Measurements from ENCODE around the gene HCLS1.
A peak's percentile ranks its signal among the peaks of the same experiment; 100 is the strongest.
"Not testable (repeated sequence)": the region's sequence is repeated elsewhere in the genome, so short reads cannot be mapped to it uniquely, and the experiment has no call there.

HCLS1 gene, protein sequence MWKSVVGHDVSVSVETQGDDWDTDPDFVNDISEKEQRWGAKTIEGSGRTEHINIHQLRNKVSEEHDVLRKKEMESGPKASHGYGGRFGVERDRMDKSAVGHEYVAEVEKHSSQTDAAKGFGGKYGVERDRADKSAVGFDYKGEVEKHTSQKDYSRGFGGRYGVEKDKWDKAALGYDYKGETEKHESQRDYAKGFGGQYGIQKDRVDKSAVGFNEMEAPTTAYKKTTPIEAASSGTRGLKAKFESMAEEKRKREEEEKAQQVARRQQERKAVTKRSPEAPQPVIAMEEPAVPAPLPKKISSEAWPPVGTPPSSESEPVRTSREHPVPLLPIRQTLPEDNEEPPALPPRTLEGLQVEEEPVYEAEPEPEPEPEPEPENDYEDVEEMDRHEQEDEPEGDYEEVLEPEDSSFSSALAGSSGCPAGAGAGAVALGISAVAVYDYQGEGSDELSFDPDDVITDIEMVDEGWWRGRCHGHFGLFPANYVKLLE
- 405 to 509 reads per million in 2 experiments for total RNA-seq

DNA sequence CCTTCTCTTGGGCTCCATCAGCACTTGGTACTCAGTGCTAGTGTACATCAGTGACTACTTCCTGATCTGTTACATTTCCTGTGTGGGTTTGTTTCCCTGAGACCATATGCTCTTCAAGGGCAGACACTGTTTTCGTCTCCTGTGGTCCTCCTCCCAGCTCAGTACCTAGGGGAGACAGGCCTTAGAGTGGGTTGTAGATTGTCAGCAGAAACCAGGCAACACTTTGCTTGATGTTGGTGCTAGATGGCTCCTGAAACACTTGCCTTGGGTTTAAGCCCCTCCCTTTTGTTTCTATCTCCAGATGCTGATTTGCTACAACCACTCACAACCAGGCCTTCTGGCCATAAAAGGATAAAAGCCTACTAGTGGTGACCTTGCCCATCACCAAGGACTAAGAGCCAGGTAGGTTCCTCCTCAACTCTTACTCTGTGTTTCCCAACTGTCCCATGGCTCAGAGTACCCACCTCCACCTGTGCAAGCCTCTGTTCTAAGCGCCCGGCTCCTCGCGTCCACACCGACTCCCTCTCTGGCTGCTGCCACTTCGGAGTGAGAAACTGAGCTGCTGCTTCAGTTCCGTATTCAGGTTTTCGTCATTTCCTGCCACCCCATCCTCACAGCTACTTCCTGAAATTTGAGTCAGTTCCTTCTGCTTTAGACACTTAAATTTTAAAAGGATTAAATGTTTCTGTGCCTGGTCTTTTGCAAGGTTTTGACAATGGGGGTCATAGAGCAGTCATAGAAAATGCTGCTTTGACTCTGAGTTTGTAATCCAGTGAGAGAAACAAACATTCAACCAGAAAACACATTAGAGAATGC, at the start of gene HCLS1:
TSS of gene HCLS1 (minus strand) at position 548 of the 816 bp plus-strand sequence. CDS start 2,556 bp downstream, outside the sequence.
- peak; percentile 59 for DNase-seq (ENCODE audit: low read depth)

DNA sequence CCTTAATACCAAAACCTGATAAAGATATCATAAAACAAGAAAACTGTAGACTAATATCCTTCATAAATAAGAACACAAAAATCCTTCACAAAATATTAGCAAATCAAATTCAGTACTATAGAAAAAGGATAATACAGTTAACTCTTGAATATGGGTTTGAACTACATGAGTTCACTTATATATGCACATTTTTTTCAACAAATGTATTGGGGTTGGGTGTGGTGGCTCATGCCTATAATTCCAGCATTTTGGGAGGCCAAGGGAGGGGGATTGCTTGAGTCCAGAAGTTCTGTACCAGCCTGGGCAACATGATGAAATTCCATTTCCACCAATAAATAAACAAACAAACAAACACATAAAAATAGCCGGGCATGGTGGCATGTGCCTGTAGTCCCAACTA, 49.6 kb upstream of the HCLS1 start:
- DNase-seq (ENCODE audit: low read depth), result no peak

DNA sequence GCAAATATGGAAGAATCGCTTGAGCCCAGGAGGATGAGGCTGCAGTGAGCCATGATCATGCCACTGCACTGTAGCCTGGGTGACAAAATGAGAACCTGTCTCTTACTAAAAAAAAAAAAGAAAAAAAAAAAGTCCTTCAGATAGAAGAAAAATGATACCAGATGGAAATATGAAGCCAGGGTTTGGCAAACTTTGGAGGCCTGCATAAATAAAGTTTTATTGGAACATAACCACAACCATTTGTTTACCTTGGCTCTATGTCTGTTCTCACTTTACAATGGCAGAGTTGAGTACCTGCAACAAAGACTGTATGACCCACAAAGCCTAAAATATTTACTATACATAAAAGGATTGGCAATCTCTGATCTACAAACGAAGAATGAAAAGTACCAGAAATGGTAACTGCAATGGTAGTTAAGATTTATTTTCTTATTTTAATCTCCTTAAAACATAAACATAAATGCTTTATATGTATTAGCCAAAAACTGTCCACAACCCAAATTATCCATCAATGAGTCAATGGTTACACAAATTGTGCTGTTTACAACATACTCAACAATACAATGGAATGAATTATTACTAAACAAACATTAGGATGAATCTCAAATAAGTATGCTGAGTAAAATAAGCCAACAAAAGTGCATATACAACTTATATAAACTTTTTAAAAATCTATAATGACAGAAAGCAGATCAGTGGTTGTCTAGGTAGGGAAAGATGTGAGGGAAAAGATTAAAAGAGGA, 47.0 kb upstream of the HCLS1 start:
- DNase-seq (ENCODE audit: low read depth), result no peak

DNA sequence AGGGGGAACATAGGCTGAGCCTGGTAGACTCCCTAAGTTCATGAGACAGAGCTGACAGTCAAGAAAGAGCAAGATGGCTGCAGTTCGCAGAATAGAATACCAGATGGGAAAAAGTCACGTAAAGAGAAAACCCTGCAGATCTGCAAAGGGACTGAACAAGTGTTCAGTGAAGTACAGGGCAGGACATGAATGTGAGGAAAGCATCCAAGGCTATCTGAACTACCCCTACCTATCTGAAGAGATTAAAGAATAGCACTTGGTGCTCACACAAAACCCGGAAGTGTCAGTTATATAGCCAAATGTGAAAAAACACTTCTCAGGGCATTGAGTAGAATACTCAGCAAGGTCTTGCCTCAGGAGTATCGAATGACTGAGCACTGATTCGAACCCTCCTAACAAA, 44.8 kb upstream of the HCLS1 start:
- no peak for DNase-seq (ENCODE audit: low read depth)

DNA sequence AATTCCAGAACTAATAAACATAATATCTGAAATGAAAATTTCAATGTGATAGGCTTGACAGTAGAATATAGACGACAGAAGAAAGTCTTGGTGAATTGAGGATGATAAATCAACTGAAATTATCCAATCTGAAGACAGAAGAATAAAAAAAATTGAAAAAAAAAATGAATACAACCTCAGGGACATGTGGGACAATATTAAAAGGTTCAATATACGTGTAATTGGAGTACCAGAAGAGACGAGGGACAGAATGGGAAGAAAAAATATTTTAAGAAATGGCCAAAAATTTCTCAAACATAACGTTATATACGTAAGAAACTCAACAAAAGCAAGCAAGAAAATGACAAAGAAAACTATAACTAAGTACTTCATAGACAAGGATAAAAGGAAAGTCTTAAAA, 43.3 kb upstream of the HCLS1 start:
- no peak for DNase-seq (ENCODE audit: low read depth)

DNA sequence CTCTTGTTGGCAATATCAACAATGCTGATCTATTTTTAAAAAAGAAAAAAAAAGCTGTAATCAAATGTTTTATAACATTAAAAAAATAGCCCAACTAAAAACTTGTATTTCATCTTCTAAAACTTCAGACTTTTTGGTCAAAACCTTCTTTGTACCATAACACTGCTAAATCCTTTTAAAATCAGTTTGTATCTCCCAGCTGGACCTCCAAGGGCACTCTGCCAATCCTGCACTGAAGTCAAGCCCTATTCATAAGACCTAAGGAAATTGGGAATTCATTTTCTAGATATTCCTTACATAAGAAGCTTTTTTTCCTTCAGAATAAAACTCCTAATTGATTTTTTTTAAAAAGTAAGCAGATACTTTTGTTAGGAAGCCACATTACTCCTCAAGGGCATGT, 38.2 kb upstream of the HCLS1 start:
- no peak for DNase-seq (ENCODE audit: low read depth)

DNA sequence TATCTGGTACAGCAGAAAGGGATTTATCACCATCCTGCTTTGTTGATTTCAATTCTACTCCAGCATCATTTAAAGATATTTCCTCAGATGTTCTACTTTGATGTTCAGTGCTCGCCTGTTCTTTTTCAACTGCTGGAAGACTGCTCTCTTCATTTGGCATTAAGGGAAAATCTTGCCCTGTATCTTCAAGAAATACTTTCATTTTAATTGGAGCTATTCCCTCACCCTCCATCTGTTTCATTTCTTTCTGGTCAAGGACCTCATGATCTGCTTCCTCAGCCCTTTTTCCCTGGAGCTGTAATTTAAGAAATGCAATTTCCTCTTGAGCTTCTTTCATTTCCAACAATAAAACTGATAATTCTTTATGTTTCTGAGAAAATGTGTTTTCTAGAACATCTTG, 37.8 kb upstream of the HCLS1 start:
- DNase-seq (ENCODE audit: low read depth), result no peak

DNA sequence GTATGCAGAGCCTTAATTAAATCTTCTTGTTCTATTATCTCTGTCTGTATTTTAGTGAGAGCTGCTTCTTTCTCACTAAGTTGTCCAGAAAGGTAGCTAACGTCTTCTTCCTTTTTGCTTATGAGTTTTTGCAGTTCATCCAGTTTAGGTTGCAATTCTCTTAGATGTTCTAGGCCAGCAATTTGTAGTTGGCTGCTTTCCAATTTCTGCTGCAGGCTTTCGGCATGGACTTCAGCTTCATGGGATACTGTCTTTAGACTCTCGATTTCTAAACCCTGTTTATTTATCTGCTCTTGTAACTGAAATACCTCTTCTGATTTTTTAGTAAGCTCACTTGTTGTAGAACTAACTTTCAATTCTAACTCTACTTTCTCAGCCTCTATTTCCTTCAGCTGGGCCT, 35.5 kb upstream of the HCLS1 start:
- no peak for DNase-seq (ENCODE audit: low read depth)

DNA sequence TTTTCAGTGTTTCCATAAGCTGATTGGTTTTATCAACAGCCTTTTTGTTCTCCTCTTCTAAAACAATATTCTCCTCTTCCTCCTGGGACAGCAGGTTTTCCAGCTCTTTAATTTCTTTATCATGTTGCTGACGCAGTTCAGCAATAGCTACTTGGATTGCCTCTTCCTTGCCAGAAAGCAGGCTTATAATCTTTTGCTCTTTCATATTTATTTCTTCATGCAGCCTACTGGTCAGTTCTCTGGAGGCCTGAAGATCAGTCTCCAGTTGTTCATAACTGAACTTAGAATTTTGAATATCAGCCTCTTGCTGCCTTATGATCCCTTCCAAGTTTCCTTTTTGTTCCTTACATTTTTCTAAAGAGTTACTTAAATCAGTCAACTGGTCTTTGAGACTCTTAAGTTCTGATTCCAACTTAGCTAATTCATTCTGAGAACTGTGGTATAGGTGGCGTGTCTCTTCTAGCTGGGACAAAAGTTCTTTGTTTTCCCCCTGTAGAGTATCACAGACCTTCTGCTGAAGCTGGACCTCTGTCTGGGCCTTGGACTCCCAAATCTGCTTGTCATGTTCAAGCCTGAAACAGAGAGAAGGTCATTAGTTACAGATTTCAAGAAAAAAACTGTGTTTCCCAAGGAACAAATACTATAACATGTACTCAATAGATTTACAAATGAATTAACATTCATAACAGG, 31.5 kb upstream of the HCLS1 start:
- no peak for DNase-seq (ENCODE audit: low read depth)

DNA sequence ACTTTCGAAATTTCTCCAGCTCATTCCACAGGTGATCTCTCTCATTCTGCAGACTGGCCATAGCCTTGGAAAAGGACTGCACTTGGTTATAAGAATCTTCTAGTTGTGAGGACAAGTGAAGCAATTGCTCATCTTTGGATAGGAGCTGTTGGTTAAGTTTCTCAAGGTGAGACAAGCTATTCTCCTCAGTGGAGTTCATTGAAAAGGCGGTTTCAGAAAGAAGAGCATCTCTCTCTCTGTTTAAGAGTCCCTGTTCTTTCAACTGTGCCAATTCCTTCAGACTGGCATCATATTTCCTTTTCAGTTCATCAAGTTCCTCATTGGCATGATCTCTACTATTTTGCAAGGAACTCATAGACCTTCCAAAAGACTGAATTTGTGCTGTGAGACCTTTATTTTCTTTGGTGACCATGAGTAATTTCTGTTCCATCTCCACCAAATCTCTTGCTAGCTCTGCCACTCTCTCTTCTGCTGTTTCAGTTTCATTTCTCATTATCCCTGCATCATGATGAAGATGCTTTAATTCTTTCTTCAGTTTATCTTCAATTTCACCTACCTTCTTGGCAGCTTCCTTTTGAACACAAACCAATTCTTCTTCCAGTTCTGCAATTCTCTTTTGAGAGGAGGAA, 30.2 kb upstream of the HCLS1 start:
- no peak for DNase-seq (ENCODE audit: low read depth)

DNA sequence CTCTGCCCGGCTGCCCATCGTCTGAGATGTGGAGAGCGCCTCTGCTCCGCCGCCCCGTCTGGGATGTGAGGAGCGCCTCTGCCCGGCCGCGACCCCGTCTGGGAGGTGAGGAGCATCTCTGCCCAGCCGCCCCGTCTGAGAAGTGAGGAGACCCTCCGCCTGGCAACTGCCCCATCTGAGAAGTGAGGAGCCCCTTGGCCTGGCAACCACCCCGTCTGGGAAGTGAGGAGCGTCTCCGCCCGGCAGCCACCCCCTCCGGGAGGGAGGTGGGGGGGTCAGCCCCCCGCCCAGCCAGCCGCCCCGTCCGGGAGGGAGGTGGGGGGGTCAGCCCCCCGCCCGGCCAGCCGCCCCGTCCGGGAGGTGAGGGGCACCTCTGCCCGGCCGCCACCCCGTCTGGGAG, 28.0 kb upstream of the HCLS1 start:
- DNase-seq (ENCODE audit: low read depth), result not testable (repeated sequence)

DNA sequence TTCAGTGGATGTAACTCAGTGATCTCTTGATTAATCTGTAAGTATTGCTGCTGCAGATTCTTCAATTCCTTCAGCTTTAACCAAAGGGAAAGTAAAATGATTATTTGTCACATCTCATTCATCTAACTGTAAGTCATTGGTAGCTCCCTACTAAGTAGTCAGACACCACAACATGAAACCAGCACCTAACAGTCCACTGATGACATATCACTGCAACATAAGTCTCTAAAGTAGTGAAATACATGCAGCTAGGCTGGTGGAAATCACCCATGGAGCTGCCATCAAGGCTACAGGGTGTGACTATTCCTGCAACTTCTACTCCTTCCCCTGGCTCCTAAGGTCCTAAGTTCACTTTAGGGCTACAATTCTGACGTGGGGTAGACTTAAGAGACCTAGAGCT, 21.1 kb upstream of the HCLS1 start:
- DNase-seq (ENCODE audit: low read depth), result no peak

DNA sequence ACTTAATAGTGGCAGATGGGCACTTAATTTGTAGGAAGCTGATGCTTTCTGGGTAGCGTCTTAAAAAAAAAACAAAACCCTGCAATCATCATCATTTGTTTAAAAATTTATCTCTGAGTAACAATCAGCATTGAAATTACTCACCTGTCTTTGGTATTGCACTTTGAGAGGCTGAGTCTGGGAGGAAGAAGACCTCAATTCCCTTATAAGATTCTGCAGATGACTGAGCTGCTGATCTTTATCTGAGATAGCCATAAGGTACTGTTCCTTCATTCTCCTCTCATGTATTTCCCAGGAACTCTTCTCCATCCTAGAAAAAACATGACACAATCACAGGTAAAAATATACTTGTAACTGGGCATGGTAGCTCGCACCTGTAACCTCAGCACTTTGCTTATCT, 16.4 kb upstream of the HCLS1 start:
- no peak for DNase-seq (ENCODE audit: low read depth)

DNA sequence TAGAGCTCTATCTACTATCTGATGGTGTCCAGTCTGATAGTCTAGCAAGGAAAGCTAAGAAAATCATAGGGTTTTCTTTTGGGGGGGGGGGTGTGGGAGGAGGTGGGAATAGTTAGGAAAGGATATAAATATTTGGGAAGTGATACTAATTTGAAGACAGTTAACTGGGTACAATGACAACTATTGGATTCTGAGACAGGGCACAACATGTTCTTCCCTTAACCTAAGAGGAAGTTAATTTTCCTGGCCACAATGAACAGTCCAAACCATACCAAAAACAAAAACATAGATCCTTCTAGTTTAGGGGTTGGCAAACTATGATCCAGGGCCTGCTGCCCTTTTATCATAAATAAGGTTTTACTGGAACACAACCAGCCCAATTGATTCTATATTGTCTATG, 10.0 kb upstream of the HCLS1 start:
- DNase-seq (ENCODE audit: low read depth), result no peak

DNA sequence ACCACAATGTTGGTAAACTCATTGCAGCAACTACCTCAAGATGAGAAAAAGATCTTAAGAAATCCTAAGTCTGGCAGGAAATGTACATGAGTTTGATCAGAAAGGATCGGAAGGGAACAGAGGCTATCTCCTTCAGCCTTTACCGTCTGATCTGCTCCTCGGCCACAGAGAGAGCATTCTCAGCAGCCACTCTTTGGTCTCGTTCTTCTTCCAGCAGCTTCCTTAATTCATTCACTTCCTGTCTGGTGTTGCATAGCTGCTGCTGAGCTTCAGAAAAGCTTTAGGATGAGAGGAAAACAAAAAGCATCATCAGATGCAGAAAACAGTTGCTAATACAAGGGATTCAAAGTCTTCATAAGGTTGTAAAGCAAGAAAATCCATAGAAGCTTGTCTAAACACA, 6.6 kb upstream of the HCLS1 start:
- no peak for DNase-seq (ENCODE audit: low read depth)

DNA sequence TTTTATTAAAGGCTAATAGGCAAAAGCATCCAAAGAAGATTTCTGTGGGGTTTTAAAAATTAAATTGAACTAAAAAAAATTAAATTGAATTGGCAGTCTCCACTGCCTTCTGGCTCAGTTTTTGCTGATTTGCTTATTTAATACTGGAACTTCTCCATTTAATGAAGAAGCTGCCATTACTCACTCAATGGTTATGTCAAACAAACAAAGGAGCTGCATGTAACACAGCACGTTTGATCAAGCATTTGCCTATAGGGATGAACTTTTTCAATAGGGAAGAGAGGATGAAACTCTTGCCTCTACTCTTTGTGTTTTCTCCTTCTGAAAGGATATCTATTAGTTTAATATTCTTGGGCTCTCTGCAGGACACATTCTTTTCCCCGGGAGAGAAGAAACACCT, 4.8 kb upstream of the HCLS1 start:
- DNase-seq (ENCODE audit: low read depth), result no peak

DNA sequence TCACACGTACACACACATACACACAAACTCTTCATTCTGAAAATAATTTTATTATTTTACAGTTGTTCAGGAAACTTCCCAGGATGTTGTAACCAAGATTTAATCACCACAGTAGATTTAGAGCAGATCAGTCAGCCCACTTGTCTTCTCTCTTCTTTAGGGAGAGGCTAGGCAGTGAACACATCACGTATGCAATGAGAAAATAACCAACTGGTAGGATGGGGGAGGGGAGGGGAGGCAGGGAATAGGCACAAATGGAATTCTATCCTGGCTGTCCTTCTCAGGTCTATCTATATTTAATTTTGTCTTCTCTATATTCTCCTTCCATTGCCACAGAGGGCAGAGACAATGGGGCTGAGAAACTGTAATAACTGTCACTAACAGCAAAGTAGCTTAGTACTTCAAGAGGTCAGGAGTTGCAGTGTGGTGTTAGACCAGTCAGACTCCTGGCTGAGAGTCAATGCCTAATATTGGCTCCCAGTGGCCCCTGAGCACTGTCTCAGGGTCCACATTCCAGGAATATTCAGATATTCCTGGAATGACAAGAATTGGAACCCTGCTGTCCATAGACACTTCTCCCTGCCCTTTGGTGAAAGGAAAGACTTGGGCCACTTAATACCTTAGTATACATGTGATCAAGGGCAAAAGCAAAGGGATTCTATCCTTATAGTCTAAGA, 2.6 kb upstream of the HCLS1 start:
- no peak for DNase-seq (ENCODE audit: low read depth)

DNA sequence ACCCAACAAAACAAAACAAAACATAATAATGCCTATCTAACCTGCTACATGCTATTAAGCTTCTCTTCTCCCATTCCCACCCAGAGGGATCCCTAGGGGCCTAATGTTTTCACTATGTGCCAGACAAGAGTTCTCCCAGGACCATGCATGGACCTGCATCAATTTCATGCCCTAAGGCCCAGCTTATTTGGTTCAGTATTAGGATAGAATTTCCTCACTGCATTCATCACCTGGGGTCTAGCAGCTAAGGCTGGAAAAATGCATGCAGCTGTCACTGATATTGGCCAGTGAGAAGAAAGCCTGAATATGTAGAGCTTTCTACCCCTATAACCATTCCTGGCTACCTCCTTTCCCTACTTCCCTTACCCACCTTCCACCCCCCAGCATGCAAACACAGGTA, 2.0 kb upstream of the HCLS1 start:
- no peak for DNase-seq (ENCODE audit: low read depth)

DNA sequence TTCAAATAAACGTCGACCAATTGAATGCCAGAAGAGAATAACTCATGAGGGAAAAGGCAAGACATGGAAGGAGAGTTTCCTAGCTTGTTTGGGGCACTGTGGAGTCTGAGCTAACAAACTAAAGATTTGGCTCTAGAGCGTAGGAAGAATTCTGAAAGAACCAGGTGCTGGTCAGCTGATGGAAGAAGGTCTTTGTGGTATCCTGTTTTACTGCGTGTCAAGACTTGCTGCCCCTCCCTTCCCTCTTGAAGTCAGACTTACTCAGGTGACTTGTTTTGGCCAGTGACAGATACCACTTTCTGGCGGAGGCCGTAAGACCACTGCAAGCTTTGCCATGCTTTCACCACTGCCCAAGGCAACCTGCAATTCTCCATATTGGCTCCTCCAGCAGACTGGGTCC, 673 bp upstream of the HCLS1 start:
- DNase-seq (ENCODE audit: low read depth), result no peak

DNA sequence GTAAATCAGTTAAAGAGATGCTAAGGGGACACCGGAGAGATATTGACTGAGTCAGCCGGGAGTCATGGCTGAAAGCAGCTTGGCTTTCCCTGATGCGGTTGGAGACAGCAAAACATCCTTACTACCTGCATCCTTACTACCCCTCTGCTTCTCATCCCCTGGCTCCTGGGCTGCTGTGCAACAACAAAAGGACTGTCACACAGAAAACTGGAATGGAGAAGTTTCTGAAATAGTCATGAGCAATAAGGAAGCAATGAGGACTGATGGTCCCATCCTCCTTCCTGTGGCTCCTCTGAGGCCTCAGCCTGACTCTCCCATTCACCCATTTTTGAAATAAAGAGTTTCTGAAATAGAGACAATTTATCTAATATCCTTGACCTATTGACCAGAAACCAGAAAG, 1.1 kb downstream of the HCLS1 start:
- DNase-seq (ENCODE audit: low read depth), result no peak

Data from T follicular helper cell (primary cell).